ENCODE results near the gene VPS9D1.

Gene VPS9D1

GRCh38 chr16:89711601-89712273 is 9.0 kb downstream of the VPS9D1 start:
- peak; percentile 97 for DNase-seq (ENCODE audit: low spot score)
- in situ Hi-C loops (cut with MboI; ENCODE audit: low sequenced_read_pairs, unreplicated experiment) = no loop called here
- no peak for TF ChIP-seq CTCF (IDR thresholded peaks at IDR 0.05; ENCODE audit: borderline replicate concordance, control extremely low read depth, extremely low read depth, insufficient read depth, missing control alignments)

- in situ Hi-C loops (cut with MboI; ENCODE audit: low sequenced_read_pairs, unreplicated experiment) = no loop called here
- TF ChIP-seq CTCF (IDR thresholded peaks at IDR 0.05; ENCODE audit: borderline replicate concordance, control extremely low read depth, extremely low read depth, insufficient read depth, missing control alignments) = no peak
- no peak for DNase-seq (ENCODE audit: low spot score)
These were observed 9.8 kb downstream of the VPS9D1 start for GRCh38 chr16:89710709-89711564.

- no peak for TF ChIP-seq CTCF (IDR thresholded peaks at IDR 0.05; ENCODE audit: borderline replicate concordance, control extremely low read depth, extremely low read depth, insufficient read depth, missing control alignments)
- in situ Hi-C loops (cut with MboI; ENCODE audit: low sequenced_read_pairs, unreplicated experiment) = no loop called here
- DNase-seq (ENCODE audit: low spot score) = no peak
These were observed 10.8 kb downstream of the VPS9D1 start for GRCh38 chr16:89709716-89710432.

- DNase-seq (ENCODE audit: low spot score) = no peak
- in situ Hi-C loops (cut with MboI; ENCODE audit: low sequenced_read_pairs, unreplicated experiment) = no loop called here
- TF ChIP-seq CTCF (IDR thresholded peaks at IDR 0.05; ENCODE audit: borderline replicate concordance, control extremely low read depth, extremely low read depth, insufficient read depth, missing control alignments) = no peak
These were observed 11.5 kb downstream of the VPS9D1 start for GRCh38 chr16:89709166-89709565.

- no peak for DNase-seq (ENCODE audit: low spot score)
- in situ Hi-C loops (cut with MboI; ENCODE audit: low sequenced_read_pairs, unreplicated experiment) = no loop called here
- TF ChIP-seq CTCF (IDR thresholded peaks at IDR 0.05; ENCODE audit: borderline replicate concordance, control extremely low read depth, extremely low read depth, insufficient read depth, missing control alignments) = no peak
These were observed 12.2 kb downstream of the VPS9D1 start for GRCh38 chr16:89708481-89708931.

GRCh38 chr16:89707695-89708094 is 13.0 kb downstream of the VPS9D1 start:
- in situ Hi-C loops (cut with MboI; ENCODE audit: low sequenced_read_pairs, unreplicated experiment) = no loop called here
- DNase-seq (ENCODE audit: low spot score) = no peak
- TF ChIP-seq CTCF (IDR thresholded peaks at IDR 0.05; ENCODE audit: borderline replicate concordance, control extremely low read depth, extremely low read depth, insufficient read depth, missing control alignments) = no peak

Measured in GM13976 (cell line).